ENCODE data around the gene OOSP1.
"Not testable (repeated sequence)": the region's sequence is repeated elsewhere in the genome, so short reads cannot be mapped to it uniquely, and the experiment has no call there.

The OOSP1 gene

GRCh38 chr11:59938132-59938531 lies at the start of gene OOSP1:
OOSP1 (plus strand) TSS chr11:59938432; CDS start chr11:59938455, 23 bp downstream.
- no peak for DNase-seq

- no peak for DNase-seq
Measured at GRCh38 chr11:59891781-59892181, 46.5 kb upstream of the OOSP1 start.

GRCh38 chr11:59894616-59895015 lies 43.6 kb upstream of the OOSP1 start:
- no peak for DNase-seq

GRCh38 chr11:59898046-59898445 lies 40.2 kb upstream of the OOSP1 start:
- no peak for DNase-seq

- no peak for DNase-seq
Measured at GRCh38 chr11:59898650-59899049, 39.6 kb upstream of the OOSP1 start.

- no peak for DNase-seq
Measured at GRCh38 chr11:59899532-59899931, 38.7 kb upstream of the OOSP1 start.

- no peak for DNase-seq
Measured at GRCh38 chr11:59900366-59901126, 37.7 kb upstream of the OOSP1 start.

- no peak for DNase-seq
Measured at GRCh38 chr11:59901306-59901705, 36.9 kb upstream of the OOSP1 start.

GRCh38 chr11:59903569-59903968 lies 34.7 kb upstream of the OOSP1 start:
- DNase-seq: not testable (repeated sequence)

GRCh38 chr11:59918480-59918879 lies 19.8 kb upstream of the OOSP1 start:
- DNase-seq: no peak

- no peak for DNase-seq
Measured at GRCh38 chr11:59918987-59919589, 19.1 kb upstream of the OOSP1 start.

- no peak for DNase-seq
Measured at GRCh38 chr11:59923813-59924212, 14.4 kb upstream of the OOSP1 start.

- no peak for DNase-seq
Measured at GRCh38 chr11:59931688-59932087, 6.5 kb upstream of the OOSP1 start.

- DNase-seq: no peak
Measured at GRCh38 chr11:59938718-59939117, 486 bp downstream of the OOSP1 start.

GRCh38 chr11:59939482-59939881 lies 1.2 kb downstream of the OOSP1 start:
- DNase-seq: no peak

GRCh38 chr11:59941091-59941490 lies 2.9 kb downstream of the OOSP1 start:
- no peak for DNase-seq

GRCh38 chr11:59943997-59944714 lies 5.9 kb downstream of the OOSP1 start:
- DNase-seq: no peak

GRCh38 chr11:59944720-59945119 lies 6.5 kb downstream of the OOSP1 start:
- DNase-seq: no peak

GRCh38 chr11:59953463-59954218 lies 15.4 kb downstream of the OOSP1 start:
- DNase-seq: no peak

GRCh38 chr11:59954219-59954847 lies 16.1 kb downstream of the OOSP1 start:
- no peak for DNase-seq

GRCh38 chr11:59957094-59957493 lies 18.9 kb downstream of the OOSP1 start:
- DNase-seq: no peak

GRCh38 chr11:59960502-59961381 lies 22.5 kb downstream of the OOSP1 start:
- no peak for DNase-seq
